GM21529 (cell line): ENCODE measurements around the gene ASCC1.

Experiments
- ATAC-seq: cut with Tn5 transposase; IDR thresholded peaks from one replicate; pipeline ENCODE4 v1.9.1; 2021; ENCODE audit not compliant: unreplicated experiment

Gene ASCC1

DNA sequence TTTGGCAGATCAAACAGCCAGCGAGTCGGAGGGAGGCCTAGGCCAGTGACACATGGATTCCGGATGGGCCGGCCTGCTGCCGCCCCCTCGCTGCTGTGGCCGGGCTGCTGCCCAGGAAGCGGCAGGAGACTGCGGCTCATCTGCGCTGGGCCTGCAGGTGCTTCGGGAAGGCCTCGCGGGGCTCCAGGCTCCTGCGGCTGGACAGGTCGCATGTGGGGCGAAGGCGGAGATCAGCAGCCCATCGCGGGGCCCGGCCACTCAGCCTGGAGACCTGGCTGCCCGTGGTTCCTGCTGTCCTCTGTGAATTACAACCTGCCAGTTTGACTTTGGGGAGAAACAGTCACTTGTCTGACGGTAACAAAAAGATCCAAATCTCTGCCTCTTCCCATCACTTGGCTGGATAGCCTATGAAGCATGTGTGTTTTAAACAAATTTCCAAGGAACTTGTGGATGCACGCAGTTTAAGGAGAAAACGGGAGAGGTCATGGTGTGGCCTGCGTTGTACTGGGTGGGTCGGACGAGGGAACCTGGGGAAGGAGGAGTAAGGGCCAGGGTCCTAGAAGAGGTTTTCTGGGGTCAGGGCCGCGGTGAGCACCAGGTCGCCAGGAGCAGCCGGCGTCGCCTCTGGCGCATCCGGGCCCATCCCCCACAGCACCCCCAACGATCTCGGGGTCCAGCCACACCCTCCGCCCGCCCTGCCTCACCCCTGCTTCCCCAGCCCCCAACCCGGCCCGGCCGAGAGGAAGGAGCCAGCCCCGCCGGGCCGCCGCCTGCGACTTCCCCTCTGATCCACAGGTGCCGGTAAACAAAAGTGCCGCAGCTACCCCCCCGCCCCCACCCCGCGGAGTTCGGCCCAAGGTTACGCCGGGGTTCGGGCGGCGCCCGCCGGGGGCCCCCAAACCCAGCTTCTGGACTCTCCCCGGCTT, 129.3 kb downstream of the ASCC1 start:
- no peak for ATAC-seq

DNA sequence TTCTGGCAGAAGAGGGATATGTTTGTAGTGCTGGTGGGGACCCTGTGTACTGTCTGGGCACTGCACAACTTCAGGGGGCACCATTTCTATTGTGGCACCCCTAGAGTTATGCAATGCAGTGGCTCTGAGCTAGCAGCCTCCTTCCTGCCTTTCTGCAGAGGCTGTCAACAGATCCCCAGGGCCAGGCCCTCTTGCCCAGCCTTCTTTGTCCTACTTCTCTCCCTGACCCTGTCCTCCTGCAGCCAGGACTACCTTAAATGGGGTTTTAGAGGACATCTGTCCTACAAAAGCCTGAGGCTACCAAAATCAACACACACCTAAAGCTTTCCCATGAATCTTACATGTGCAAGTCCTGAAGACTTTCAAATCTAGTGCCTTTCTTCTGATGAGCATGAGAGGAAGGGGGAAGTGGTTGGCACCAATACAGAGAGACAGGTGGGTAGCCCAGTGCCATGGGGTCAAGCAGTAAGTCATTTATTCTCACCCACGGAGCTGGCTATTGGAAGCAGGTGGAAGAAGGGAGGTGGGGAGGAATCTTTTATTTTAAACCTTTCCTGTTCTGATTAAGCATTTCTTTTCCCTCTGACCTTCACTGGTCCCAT, 130.1 kb downstream of the ASCC1 start:
- no peak for ATAC-seq

DNA sequence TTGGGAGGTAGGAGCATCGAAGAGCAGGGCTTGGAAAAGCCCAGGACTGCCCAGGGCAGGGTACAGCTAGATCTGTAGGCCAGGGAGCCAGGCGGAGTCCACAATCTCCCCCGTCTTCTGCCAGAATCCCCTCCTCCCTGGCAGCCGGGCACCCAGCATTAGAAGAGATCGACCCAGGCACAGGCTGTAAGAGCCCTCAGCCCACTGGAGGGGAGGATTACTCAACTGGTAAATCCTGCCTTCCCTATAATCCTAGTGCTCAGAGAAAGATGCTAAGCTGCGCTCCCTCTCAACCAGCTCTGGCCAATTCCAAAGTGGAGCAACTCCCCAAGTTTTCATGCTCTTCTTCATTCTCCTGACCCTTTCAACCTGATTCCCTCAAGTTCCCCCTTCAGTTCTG, 130.9 kb downstream of the ASCC1 start:
- ATAC-seq: no peak

DNA sequence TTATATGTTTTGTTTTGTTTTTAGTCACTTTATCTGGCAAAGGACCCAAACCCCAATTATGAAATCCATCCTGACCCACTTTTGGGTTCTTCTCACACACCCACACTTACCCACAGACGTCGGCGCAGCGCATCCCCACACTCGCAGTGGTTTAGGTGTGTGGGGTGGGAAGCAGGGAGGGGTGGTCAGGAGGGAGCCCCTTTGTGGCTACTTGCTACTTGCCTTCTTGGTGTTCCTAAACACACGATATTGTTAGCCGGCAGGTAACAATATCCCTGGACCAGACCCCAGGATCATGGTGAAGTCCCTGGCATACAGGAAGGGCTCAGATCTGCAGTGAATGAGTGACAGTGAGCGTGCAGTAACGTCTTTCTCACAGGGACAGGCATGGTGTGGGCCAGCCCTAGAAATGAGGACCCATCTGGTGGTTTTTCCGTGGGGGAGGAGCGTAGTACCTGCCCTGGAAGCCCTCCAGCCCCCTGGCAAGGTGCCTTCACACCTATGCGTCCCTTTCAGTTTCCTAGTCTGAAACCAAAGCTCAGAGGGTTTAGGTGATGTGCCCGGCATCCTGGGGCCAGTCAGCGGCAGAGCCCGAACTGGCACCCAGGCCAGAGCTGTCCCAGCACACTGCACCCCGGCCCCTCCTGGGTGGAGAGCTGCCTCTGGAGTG, 132.2 kb downstream of the ASCC1 start:
- no peak for ATAC-seq

DNA sequence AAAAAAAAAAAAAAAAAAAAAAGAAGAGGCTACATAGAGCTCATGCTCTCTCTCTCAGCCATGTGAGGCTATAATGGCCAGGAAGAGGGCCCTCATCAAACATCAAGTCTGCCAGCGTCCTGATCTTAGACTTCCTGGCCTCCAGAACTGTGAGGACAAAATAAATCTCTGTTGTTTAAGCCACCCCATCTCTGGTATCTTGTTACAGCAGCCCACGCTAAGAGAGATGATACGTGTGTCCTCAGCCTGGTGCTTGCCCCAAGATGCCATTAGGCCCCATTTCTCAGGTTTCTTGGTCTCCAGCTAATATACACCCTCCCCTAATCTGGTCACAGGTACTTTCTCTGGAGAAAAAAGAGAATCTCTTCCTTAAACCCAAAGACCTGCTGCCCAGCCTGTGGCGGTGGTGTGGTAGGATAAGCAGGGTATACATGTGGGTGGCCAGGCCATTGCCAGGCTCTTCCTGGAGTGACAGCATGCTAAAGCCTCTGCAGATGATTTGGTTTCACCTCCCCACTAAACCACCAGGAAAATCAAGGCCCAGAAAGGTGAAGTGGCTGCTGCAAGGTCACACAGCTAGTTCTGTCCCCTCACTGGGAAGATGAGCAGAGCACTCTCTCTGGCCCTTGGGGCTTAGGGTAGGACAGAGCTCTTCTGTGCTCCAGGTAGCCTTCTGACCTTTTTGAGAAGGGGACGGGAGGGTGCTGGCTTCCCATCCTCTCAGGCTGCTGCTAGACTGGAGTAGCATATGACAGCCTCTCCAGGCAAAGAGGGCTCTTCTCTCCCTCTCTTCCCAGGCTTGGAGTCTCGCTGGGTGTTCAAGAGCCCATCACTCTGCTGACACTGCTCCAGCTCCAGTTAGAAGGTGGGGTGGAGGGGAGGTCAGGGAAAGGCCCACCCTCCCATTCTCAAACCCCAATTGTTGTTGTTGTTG, 133.0 kb downstream of the ASCC1 start:
- ATAC-seq: no peak

DNA sequence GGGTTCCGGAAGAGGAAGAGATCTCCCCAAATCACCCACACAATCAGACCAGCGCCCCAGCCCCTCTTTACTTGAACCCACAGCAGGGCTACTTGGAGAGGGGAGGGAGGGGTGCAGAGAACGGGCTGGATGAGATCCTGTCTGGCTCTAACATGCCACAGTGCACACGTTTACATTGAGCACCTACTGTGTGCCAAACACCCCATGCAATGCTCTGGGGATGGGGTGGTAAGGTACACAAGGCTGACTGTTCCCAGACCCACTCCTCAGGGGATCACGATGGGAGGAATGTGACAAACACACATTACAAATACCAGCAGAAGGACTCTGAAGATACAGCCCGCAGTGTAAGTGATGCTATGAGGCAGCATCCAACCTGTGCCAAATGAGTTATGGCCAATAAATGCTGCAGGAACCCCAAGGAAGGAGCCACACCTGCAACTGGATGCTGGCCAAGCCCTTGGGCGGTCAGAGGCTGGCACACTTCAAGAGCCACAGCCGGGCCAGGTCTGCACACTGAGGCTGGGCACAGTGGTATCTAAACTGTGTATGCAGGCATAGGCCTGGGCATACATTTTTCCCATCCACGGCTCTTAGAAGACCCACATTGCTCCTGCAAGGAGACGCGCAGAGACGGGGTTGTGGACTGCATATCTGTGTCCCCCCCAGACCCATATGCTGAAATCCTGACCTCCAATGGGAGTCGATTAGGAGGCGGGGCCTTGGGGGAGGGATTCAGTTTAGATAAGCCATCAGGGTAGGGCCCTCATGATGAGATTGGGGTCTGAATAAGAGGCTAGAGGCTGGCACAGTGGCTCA, 134.1 kb downstream of the ASCC1 start:
- no peak for ATAC-seq

DNA sequence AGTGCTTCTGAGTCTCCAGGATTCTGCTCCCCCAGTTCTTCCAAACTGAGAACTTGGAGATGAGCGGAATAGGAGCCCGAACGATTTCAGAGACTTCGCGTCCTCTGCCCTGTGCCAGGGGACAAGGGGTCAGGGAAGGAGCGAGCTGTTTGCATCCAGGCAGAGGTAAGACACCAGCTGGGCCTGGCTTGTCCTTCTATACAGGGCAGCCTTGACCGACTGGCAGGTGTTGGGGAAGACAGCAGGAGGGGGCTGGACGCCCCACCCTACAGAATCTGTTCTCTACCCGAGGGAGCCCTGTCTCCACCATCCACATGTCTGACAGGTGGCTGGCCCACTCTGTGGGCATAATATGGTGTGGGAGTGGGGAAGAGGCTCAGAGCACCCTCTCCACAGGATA, 134.9 kb downstream of the ASCC1 start:
- ATAC-seq: no peak

DNA sequence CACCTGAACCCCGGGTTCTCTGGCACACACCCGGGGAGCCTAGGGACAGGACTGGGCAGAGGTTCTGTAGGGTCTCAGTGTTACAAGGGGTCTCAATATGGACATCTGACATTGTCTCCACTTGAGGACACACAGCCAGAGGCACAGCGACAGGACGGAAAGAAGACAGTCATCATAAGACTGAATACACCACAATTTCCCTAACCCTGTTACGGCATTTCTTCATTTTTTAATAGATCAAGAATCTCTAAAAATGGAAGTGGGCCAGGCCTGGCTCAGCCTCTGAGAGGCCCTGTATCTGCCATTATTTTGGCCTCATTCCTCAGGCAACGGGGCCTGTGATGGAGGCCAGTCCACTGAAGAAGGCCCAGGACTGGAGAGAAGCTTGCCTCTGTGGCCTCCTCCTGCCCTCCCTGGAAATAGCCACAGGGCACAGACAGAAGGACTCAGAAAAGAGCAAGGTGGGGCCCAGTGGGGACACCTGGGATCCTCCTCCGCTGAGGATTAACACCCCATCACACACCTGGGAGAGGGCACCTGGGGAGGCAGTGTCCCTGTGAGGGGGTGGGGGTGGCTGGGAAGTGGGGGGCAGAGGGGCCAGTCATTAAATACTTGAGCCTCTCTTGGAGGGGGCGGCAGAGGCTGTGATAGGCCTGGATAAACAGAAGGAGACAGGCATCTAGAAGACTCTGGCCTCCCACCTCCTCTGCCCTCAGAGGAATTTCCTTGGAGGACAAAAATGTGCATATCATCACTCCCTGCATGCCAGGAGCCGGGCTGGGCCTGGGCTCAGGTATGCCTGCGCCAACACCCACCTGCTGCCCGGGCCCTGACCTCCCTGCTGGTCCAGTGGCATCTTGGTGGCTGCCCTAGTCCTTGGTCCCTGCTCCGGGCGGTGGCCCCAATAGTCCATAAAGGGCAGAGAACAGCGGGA, 135.8 kb downstream of the ASCC1 start:
- no peak for ATAC-seq

DNA sequence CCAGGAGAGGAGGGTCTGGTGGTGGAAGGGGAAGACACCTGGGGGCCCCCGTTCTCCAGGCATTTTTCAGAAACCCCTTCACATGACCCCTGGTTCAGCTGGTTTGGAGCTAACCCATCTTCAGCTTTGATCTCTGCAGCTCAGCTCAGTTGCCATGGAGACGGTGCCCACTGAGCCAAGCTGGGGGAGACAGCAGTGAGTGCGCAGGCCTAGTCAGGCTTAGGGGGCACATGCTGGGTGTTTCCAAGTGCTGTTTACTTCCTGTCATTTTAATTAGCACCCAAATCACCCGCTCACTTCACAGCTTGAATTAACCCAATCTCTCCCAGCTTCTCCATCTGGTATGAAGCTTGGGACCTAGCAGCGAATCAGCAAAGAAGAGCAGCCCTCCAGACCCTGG, 136.7 kb downstream of the ASCC1 start:
- no peak for ATAC-seq

DNA sequence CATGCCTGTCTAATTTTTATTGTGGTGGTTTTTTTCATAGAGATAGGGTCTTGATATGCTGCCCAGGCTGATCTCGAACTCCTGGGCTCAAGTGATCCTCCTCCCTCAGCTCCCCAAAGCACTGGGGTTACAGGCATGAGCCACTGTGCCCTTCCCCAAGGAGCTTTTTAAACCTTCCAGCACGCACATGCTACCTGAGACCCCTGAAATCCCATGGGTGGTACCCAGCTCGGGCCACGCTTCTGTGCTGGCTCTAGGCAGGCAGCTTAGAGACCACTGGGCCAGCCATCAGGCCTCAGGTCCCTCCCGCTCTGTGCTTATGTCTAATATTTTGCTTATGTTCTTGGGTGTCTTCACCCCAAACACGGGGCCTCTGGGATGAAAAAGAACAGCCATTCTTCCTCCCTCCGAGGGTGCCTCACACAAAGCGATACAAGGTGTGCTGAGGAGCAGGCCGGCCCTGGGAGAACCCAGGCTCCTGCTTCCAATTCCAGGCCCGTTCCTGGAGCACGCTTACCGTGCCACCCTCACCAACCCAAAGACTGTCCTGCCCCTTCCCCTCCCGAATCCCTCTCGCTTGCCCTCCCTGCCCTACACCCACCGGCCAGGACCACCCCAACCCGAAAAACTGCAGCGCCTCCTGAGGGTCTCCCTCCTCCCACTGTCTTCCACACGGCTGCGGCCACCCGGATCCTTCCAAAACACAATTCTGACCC, 138.6 kb downstream of the ASCC1 start:
- ATAC-seq: no peak

DNA sequence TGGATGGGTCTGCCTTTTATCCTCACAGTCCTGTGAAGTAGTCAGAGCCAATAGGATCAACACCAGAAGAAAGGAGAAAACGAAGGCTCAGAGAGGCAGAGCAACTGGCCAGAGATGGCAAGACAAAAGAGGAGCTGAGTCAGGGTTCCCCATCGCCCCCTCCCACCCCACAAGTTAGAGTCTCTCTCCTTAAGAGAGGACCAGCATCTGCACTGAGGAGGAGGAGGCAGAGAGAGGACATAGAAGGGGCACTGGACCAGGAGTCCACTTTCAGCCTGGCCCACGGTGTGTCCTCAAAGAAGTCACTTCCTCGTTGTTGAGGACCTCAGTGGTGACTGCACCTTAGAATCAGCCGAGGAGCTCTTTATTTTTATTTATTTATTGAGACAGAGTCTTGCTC, 139.3 kb downstream of the ASCC1 start:
- no peak for ATAC-seq

DNA sequence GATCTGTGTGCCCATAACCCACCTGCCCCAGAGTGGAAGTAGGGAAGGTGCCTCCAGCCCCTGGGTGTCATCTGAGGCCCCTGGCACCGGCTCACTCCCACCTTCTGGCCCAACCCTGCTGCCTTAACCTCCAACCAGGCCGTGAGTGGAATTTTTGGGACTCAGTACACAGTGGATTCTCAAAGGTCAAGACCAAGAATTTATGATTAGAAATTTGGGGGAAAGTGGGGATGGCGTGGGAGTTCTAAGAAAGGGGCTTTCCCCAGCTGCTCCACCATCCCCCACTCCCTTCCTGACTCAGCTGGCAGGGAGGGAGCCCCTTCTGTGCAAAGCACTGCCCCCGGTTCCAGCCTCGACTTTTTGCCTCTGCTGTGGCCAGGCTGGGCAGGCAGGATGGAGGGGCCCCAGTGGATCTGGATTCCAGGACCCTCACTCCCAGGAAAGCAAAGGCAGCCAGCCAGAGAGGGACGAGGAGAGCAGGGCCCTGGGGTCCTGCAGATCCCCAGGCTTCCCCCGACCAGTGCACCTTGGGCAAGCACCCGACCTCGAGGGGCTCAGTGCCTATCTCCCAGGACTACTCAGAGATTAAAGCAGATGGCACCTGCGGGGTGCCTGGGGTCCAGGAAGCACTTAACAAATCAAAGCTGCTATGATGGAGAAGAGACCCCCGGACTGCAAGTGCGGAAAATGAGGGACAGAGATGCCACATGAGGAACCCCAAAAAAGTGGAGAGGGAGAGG, 140.5 kb downstream of the ASCC1 start:
- ATAC-seq: no peak

DNA sequence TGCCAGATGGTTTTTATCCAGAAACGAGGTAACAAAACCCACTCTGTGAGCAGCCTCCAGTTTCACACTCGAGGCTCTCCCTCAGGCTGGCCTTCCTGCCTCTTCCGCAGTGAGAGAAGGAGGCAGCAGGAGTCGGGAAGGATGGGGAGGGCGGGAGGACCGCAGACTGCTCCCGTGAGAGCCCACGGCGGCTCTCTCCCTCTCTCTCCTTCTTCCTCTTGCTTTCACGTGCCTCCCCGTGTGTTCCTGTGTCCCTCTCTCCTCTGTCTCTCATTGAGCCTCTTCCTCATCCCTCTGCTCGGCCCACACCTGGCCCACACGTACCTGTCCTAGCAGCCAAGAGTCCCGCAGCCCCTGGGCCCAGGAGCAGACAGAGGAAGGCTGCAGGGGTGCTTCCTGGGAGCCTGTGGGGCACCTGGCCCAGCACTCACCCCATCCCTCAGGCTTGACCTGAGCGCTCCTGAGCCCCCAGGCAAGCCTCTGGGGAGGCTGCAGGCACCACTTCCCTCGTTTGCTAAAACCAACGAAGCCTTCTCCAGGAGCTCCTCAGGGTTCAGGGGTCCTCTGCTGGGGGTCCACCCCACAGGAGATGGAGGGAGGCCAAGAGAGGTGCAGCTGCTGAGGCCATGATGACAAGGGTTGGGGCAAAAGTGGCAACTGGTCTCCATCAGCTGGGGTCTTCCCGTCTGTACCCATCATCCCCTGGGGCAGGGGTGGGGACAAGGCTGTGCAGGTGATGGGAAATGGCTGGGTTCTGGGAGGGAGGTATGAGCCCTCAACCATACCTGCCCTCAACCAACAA, 141.3 kb downstream of the ASCC1 start:
- ATAC-seq: no peak

DNA sequence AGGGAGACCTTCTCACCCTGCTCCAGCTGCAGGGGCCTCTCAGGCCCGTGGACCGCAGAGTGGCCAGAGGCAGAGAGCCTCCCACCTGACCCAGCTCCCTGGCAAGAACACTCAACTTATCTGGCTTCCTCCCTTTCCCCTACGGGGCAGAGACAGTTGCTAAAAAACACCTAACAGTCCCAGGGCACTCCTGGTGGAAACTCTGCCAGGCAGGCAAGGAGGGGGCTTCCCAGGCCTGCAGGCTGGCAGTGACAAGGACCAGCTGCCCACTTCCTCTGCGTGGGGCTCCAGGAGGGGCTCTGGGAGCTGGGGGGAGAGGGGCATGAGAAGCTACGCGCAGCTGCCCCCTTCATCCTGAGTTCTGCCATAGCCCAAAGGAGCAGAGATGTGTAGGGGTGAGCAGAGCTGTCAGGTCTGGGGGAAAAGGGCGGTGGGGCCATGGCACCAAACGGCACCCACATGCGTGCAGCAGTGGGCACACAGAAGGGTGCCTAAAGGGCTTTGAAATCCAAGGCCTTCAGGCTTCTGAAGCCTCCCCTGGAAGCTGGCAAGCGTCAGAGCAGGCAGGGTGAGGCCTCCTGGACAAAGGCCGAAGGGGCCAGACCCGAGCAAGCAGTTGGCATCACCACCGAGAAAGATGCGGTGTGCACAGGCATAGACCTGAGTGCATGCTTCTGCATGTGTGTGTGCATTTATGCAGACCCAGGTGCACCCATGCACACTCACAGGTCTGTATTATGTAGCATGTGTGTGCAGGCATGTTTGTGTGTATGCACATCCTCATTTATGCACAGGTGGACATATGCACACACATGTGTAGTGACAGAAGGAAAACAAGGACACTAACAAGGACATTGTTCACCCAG, 142.1 kb downstream of the ASCC1 start:
- ATAC-seq: no peak

DNA sequence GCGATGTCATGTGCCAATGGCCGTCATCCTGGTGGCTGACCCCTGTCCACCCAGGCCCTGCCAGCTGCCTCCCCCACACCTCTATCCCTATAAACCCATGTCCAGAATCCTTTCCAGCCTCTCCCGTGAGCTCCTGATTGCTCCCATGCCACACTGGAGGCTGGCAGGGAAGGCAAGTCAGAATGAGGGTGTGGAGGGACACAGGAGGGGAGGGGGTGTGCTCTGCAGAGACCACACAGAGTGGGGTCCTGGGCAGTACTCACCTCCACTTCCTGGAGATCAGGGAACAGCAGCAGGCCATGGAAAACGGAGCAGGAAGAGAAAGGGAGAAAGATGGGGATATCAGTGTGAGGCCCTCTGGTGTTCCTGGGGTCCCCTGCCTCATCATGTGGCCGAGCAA, 143.4 kb downstream of the ASCC1 start:
- no peak for ATAC-seq

DNA sequence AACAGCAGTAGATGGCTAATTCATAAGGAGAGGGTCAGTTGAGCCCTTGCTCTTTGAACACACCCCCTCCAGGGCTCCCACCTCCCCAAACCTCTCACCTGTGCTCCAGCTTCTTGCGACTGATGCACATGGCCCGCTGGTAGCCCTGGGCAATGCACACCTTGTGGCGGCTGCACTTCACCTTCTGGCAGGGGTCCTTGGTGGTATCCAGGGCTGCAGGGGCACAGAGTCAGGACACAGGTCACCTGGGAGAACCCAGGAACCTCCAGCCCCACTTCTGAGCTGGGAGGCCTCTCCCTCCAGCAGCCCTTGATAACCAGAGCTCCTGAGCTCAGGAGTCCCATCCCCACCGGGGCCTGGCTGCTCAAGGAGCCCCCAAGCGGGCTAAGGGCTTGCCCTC, 144.0 kb downstream of the ASCC1 start:
- ATAC-seq: no peak
